ENCODE data around the gene HIGD2B.

- TF ChIP-seq, protein P1, sequence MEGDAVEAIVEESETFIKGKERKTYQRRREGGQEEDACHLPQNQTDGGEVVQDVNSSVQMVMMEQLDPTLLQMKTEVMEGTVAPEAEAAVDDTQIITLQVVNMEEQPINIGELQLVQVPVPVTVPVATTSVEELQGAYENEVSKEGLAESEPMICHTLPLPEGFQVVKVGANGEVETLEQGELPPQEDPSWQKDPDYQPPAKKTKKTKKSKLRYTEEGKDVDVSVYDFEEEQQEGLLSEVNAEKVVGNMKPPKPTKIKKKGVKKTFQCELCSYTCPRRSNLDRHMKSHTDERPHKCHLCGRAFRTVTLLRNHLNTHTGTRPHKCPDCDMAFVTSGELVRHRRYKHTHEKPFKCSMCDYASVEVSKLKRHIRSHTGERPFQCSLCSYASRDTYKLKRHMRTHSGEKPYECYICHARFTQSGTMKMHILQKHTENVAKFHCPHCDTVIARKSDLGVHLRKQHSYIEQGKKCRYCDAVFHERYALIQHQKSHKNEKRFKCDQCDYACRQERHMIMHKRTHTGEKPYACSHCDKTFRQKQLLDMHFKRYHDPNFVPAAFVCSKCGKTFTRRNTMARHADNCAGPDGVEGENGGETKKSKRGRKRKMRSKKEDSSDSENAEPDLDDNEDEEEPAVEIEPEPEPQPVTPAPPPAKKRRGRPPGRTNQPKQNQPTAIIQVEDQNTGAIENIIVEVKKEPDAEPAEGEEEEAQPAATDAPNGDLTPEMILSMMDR (IDR thresholded peaks at IDR 0.05; ENCODE audit: low read depth, low read length) = no peak
- no peak for TF ChIP-seq POLR2A (IDR thresholded peaks at IDR 0.05; ENCODE audit: extremely low read depth, insufficient read length)
These were observed 9.1 kb downstream of the HIGD2B start for GRCh38 chr15:72676838-72677237.

All from NB4 (cell line).